Measurements from ENCODE around the gene ANXA11.

- TF ChIP-seq PATZ1 (CRISPR knock-in tag; IDR thresholded peaks at IDR 0.05; ENCODE audit: borderline replicate concordance): no peak
- TF ChIP-seq POLR2A (conservative IDR thresholded peaks at IDR 0.05): no peak
- no peak for TF ChIP-seq CREB1 (IDR thresholded peaks at IDR 0.05)
- TF ChIP-seq CREB1 (CRISPR knock-in tag; IDR thresholded peaks at IDR 0.05): no peak
Measured at GRCh38 chr10:80174641-80175395, 30.5 kb downstream of the ANXA11 start.

Data from K562 (cell line).